GM19452 (cell line): ENCODE data around the gene EGFR.

Experiments
- ATAC-seq: cut with Tn5 transposase; IDR thresholded peaks from one replicate; pipeline ENCODE4 v1.9.1; 2021; ENCODE audit not compliant: unreplicated experiment

The EGFR gene

DNA sequence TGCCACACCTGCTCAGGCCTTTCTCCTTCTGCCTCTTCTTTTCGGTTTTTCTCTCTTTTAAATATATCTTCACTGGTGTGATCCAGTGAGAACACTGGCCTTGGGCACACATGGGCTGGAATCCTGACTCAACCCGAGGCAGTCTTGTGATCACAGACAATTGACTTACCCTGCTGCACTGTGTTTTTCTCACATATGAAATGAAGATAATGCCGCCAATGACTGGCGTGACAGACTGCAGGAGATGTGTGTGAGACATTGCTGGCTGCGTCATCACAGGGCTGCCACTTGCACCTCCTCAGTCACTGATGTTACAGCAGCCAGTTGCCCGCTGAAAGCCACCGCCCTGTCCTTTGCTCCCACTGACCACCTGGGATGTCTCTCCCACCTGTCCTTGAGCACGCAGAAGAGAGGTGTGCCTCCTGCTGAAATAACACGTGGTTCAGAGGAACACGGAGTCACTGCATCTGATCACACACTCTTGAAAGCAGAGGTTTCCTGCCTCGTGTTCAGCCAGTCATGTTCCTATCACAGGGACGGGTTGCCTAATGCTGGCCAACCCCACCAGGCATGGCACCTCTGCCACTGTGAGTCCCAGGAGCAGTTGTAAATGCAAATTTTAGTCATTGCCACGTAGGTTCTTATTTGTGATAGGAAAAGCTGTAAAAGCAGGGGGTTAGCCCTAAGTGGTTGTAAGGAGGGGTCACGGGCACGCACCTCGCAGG is 221.8 kb downstream of the EGFR start:
- no peak for ATAC-seq

DNA sequence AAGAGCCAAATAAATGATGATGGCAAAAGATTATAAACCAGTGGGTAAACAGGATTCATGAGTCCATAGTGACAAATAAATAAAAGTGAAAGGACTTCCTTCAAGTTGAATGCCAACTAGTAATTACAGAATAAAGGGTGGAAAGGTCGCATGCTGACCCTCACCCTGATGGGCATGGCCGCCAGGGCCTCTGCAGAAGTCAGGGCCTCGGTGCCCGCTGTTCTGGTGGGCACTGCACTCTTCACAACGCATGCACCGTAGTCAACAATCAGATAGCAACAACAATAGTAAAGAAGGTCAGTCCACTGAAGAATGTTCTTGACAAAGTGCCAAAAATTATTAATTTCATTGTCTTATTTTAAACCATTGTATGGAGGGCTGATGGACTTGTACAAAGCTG is 223.1 kb downstream of the EGFR start:
- ATAC-seq: no peak

DNA sequence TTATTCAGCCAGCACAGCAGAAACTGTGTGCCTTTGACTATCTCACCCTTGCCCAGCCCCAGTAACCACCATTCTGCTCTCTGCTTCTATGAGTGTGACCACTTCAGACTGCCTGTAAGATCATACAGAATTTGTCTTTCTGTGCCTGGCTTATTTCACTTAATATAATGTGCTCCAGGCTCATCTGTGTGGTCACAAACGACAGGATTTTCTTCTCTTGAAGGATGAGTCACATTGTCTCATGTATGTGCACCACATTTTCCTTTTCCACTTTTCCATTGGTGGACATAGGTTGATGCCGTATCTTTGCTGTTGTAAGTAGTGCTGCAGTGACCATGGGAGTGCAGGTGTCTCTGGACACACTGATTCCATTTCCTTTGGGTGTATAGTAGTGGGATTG is 223.8 kb downstream of the EGFR start:
- no peak for ATAC-seq

DNA sequence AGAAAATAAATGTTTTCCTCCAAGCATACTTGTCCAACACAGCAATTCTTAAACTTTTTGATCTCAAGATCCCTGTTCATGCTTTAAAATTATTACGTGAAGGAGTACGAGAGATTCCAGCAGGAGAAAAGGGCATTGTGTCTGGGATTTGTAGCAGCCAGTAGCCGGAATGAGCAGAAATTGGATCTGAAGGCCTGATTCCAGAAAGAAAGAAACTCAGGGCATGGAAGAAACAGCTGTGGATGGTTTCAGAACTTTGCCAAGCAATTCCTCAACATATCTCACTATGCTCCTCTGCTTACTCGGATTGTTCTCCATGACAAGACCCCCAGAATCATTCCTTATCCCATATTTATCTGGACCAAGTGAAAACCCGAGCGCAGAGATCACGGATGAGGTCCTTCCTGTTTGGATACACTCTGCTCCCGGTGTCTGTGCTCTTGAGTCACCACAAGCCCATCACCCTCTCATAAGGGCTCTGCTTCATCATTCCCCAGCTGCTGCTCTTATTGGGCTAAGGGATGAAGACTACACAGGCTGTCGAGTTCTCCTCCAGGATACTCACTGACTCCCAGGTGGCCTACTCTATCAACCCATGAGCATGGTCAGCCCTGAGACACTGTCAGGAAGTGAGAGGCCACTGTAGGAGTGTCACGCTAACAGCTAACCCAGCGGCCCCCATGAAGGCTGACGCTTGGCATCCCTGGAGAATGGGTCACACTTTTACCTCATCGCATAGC is 225.4 kb downstream of the EGFR start:
- ATAC-seq: no peak

DNA sequence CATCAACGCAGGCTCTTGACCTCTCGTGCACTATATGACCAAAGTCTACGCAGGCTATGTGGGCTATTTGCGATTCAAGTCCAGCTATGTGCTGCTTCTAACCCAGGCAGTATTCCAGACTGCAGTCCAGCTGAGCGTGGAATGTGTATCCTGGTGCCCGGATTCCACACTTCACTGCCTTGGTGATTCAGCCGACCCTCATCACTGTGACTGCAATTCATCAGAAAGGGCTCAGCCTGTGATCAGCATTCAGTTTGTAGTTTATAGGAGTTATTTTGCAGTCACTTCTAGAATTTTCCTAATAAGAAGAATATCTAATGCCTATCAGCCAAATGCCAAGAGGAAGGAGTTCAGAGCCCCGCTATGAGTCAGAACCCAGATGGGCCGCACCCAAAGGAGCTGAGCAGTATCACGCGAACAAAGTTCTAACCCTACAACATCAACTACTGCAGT is 226.5 kb downstream of the EGFR start:
- ATAC-seq: no peak

DNA sequence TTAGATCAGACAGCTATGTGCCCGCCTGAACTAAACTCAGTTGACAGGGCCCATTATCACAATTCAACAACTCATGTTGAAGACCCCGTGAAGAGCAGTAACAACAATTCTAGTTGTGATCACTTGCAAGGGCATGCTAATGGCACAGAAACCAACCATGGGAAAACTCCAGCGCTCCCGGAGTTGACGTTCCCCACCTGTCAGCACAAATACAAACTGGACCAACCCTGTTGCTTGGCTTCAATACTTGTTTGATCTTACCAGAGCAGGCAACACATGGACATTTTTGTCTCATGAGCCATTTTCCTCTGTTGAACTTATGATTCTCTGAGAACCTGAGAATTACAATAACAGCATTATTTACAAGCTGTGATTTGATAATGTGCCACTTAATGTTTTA is 227.4 kb downstream of the EGFR start:
- no peak for ATAC-seq

DNA sequence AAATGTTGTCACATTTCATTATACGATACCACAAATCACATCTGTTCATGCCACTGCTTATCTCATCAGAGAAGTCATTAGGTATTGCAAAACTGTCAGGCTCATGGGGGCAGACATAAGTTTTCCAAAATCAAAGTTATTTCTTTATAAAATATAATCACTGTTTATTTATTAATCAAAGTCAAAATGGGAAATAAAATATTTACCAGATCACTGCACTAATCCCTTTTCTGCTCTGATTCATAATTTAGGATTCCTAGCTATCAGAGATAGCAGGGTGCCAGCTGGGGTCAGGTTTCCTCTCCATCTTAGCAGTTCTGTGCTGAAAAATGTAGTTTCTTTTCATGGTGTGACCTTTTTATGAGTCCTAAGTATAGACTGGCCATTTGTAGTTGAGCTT is 228.6 kb downstream of the EGFR start:
- no peak for ATAC-seq

DNA sequence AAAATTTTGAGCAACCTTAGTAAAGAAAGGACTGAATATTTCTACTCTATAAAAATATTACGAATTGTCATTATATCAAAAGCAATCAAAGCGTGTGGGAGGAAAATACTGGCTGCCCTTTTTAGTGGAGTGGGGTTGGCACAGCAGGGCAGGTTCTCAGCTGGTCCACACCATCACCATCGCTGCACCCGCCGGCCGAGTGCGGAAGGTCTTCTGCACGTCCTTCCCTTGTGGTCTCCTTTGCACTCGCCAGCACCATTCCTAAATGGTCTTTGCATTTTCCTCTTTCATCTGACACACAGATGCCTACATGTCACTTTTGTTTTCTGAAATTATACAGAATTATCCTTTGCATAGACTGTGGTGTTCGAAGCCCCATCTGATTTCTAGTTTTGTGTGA is 229.7 kb downstream of the EGFR start:
- ATAC-seq: no peak

DNA sequence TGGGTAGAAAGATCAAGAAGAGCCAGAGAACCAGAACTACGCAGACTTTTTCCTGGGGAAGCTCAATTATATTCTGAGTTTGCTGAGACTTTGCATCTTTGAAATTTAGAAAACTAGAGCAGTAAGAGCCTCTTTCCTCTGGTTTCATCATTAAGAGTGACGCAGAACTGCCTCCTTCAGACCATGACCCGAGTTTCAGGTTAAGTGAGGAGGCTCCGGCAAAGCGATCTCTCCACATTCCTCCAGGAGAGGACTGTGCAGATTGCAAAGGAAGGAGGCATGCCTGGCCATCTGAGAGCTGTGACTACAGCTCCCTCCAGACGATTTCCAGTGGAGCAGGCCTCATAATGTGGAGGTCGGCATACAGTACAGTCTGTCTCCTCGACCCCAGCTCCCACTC is 230.5 kb downstream of the EGFR start:
- no peak for ATAC-seq

DNA sequence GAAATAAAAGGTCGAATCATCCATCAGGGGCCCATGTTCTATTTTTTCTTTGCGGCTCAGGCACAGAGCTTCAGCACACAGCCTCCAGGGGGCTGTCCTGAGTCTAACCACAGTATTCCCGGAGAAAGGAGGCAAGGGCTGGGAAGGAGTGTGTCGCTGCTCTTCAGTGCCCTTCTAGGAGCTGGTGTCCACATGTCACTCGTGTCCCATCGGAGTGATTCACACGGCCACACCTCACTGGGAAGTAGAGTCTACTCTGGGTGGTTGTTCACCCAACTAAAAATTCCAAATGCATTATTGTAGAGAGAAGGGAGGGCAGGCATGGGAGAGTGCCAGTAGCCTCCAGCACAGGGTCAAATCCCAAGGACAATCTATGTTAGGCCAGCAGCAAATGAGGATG is 231.5 kb downstream of the EGFR start:
- ATAC-seq: no peak

DNA sequence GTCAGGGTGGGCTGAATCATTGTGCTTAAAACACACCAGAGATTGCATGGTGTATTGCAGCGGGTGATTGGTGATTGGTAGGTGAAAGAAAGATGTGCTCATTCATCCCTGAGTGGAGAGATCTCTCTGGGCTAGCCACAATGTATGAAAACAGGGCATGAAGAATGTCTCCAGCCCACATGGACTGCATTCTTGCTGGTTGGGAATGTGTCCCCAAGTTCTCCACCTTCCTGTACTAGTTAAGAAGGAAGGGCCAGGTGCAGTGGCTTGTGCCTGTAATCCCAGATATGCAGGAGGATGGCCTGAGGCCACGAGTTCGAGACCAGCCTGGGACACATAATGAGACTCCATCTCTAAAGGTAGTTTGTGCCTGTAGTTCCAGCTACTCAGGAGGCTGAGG is 232.5 kb downstream of the EGFR start:
- no peak for ATAC-seq

DNA sequence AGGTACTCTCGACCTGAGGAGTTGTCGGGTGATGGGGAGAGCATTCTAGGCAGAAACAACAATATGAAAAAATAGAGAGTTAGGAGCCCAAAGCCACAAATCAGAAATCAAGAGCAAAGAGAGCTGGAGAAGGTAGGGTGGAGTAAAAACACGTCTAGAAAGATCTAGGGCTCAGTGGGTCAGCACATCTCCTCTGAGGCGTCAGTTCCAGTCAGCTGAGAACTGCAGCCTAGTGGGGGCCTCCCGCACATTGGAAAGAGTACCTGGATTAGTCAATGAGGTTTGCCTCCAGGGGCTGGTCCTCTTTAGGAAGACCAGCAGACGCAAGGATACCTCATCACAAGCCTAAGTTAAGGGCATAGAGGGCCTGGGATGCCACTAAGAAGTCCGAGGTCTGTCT is 233.1 kb downstream of the EGFR start:
- ATAC-seq: no peak

DNA sequence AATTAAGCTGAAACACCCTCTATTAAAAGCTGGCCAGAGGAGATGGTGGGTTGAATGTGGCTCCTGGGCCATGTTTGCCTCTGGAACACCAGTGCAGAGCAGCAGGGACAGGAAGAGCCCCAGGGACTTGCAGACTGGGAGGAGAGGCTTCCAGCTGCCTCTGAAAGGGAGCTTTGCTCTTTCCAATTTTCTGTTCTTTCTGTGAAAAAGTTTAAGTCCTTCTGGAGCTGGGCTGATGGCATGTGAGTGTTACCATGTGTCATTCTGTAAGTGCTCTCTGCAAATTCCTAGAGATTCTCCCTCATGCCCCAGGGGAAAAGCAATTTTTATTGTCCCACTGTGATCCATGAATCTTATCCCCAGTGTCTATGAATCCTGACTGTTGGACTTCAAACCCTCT is 233.6 kb downstream of the EGFR start:
- no peak for ATAC-seq

DNA sequence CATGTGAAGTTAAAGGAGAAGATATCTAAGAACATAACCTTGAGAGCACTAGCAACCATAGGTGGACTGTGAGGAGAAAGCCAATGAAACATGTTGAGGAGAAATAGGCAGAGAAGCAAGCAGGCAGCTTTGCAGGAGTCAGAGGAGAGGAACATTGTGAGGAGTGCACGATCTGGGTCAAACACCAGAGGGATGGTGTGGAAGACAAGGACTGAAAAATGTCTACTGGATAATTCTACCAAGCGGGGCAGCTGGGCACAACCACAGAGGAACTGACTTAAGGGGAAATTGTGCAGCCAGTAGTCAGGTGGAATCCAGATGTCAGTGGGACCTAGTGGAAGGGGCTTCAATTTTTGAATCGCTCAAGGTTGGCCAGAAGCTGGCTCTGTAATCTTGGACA is 234.4 kb downstream of the EGFR start:
- ATAC-seq: no peak

DNA sequence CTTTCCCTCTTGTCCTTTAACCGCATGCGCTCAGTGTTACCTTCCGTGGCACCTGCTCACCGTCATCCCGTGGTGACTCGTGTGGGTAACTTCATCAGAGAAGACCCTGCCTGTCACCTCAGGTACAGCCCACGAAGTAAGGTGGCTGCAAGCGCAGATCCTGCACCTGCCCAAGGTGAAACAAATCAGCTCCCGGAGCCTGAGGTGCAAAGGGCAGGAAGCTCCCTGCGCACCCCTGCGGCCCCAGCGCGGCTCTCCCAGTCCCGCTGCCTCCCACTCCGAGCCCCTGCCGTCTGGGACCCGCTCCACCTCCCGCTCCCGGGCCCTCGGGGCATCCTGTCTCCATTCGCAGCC is 235.4 kb downstream of the EGFR start:
- no peak for ATAC-seq

DNA sequence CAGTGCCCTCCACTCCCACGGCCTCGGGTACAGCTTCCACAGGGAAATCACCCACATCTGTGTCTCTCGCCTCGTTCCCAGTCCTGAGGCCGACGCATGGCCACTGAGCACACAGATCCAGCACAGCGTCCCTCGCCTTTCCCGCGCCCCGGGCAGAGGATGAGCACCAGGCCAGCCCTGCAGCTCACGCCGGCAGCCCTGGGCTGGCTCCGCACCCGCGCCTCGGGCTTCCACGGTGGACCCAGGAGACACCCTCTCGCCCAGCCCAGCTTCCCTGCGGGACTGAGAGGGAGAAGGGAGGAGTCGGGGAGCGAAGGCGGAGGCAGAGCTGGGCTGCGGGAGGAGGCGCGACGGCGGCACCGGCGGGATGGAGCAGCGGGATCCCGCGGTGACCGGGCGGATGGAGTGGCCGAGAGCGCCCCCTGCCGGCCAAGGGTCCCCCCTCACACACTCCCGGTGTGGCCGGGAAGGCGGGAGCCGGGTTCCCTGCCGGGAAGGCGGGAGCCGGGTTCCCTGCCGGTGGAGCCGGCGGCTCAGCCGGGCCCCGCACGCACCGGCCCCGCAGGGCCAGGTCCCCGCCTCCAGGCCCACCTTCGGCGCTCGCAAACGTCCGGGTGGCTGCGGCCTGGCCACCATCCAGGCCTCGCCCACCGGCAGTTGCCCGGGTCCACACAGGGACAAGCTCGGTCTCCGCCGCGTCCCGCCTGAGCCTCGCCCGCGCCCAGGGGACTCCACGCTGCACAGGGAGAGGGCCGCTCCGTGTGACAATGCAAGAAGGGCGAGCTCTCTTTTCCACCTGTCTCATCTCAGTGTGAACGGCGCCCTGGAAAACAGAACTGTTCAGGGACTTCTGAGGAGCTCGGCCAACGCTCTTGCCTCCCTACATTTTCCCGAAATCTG is 236.0 kb downstream of the EGFR start:
- peak; percentile 81 for ATAC-seq

DNA sequence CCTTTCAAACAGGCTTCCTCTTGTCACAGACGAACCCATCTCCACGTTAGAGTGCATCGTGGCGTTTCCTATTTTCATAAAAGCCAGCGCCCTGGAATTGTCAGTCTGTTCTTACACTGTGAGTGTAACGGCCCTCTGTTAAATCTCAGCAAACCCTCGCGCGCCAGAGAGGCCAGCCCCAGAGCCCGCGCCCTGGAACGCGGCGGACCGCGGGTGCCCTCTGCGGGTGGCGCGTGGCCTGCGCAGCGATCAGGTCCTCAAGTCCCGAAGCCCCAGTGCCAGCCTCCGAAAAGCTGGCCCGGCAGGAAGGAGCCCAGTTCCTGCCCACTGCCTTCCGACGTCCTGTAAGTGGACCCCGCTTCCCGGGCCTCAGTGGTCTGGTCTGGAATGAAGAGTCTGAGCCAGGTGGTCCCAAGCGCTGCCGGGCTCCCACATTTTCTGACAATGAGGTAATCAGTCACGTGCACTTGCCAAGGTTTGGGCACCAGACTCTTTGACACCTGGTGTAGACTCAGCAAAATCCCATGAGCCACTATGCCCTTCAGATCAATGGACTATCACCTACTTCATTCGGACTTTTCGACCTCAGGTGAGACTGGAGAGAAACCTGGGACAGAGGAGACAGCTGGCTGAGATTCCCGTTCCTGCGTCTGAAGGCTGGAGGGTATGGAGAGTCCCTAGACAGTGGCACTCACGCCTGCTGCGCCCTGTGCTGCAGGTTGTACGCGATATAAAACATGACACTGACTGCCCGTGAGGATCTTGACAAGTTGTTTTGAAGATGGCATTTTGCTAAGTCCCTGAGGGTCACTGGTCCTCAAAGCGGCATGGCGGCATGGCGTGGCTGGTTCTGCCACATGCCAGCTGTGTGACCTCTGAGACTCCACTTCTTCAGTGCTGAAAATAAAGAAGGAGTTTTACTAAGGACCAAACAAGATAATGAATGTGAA is 237.0 kb downstream of the EGFR start:
- peak; percentile 85 for ATAC-seq

DNA sequence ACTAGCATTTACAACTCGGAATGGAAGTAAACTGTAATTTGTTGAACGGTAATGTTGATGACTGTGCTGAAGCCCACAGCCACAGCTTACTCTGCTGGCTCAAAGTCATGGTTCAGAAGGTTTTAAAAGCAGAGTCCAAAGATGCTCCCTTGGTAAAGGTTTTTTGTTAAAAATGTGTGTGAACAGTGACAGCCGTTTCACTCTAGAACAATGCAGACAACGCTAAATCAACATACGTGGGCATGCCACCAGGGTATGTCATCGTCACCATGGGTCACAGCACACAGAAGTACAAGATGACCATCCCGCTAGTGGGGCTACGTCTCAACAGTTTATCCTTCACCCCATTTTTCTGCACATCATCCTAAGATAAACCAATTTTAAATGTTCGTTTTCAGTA is 239.8 kb downstream of the EGFR start:
- no peak for ATAC-seq

DNA sequence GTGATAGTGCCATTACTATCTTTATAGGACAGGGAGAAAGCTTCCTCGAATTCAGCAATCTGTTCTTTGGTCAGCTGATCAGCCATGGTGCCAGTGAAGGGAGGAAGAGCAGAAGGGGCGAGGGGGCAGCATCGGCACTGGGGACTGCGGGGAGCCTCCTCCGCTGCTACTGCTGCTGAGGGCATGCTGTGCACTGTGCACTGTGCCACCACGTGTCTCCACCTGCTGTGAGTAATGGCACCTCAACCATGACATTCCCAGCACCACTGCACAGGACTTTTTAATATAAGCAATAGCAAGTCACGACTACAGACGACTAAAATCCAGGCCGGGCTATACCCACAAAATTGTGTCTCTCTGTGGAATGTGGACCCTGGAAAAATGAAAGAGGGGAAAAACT is 241.4 kb downstream of the EGFR start:
- ATAC-seq: no peak

DNA sequence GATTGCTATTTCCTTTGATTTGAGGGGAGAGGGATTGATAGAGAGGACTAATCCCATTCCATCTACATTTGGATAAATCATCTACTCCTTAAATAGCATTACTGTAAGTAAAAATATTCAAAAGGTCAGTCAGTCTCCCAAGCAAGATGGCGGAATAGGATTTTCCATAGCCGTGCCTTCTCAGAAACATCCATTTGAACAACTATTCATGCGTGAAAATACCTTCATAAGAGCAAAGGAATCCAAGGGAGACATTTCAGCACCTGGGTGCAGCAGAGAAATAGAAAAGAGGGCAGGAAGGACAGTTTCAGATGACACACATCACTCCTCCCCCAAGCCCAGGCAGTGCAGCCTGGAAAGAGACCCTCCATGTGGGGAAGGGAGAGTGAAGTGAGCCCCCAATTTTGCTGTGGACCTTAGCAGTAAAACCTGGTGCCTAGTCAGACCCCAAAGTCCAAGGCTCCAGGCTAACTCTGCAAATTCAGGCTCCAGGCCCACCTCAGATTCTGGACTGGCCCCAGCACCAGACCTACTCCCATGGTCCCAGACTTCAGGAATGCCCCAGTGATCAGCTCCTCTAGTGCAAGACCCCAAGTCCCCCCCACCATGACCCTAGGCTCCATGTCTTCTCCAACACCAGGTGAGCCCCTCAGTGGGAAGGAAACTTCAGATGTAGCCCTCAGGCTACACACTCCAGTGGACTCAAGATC is 242.0 kb downstream of the EGFR start:
- no peak for ATAC-seq
